Natural killer cell treated with Interleukin-12 subunit alpha and Interleukin-12 subunit beta and Interleukin-15 and Interleukin-18, amount 100 ng/mL, for 72 hours (primary cell): Measurements from ENCODE around the gene RNF145. TPM values are rescaled to one million over a fixed set of nuclear protein-coding genes. Genes with fewer than 3 reads are reported as not detected.
"Not testable (repeated sequence)": the region's sequence is repeated elsewhere in the genome, so short reads cannot be mapped to it uniquely, and the experiment has no call there.

Source experiments
- ATAC-seq, 2 donors: fragments of 150-1000 bp; cut with Tn5 transposase in 1 of 2; sonication (Bioruptor Pico), chemical (Tn5 transposase) in 1 of 2; 2 replicates each; pipeline ENCODE4 v1.10.0; 2021
- DNase-seq: peaks from one replicate; pipeline ENCODE4 v3.0.0; 2022; ENCODE audit warnings: low spot score
- H3K27ac Mint-ChIP-seq, 2 donors: 1 replicate in 1 of 2; 2 replicates in 1 of 2; pipeline ENCODE4 v1.8.0; 2022; ENCODE audit warnings: mixed read lengths in 2 of 2, mild to moderate bottlenecking in 1 of 2, moderate library complexity in 1 of 2
- H3K27me3 Mint-ChIP-seq, 2 donors: 1 replicate in 1 of 2; 2 replicates in 1 of 2; pipeline ENCODE4 v1.8.0; 2022; ENCODE audit warnings: mixed read lengths in 2 of 2
- H3K36me3 Mint-ChIP-seq: one replicate; pipeline ENCODE4 v1.8.0; 2022; ENCODE audit warnings: mixed read lengths
- H3K4me1 Mint-ChIP-seq, 2 donors: 1 replicate in 1 of 2; 2 replicates in 1 of 2; pipeline ENCODE4 v1.8.0; 2022; ENCODE audit warnings: low read depth in 2 of 2, mixed read lengths in 2 of 2, mild to moderate bottlenecking in 1 of 2
- H3K4me3 Mint-ChIP-seq: one replicate; pipeline ENCODE4 v1.8.0; 2022; ENCODE audit warnings: mixed read lengths
- H3K9me3 Mint-ChIP-seq: 2 replicates; pipeline ENCODE4 v1.8.0; 2022; ENCODE audit warnings: mixed read lengths
- total RNA-seq, 2 donors: library from RNA; stranded (reverse); gene quantifications; one replicate each; pipeline ENCODE4 v1.2.3, GENCODE V29; 2022

RNF145 gene
- total RNA-seq, 2 donors from 2014 or later, result 92.3 to 113 TPM

- H3K36me3 Mint-ChIP-seq, result peaks cover 5% of the 10 kb centered on the region
- H3K4me3 Mint-ChIP-seq, result no peak overlapping the region
- peaks cover 3% of the 10 kb centered on the region for H3K9me3 Mint-ChIP-seq
- peaks cover 26 to 36% of the 10 kb centered on the region in 2 donors for H3K27me3 Mint-ChIP-seq
- H3K4me1 Mint-ChIP-seq, result peaks cover 0 to 2% of the 10 kb centered on the region in 2 donors
- H3K27ac Mint-ChIP-seq, result no peak overlapping the region
- DNase-seq (no peak), ATAC-seq (no peak)
Observed at GRCh38 chr5:159128070-159128541, 81.2 kb downstream of the RNF145 start.

GRCh38 chr5:159123700-159124099 is 85.7 kb downstream of the RNF145 start:
- no peak for DNase-seq
- Mint-ChIP-seq H3K4me1 (peaks cover 10 to 11% of the 10 kb centered on the region in 2 donors), H3K36me3 (peaks cover 5% of the 10 kb centered on the region), H3K4me3 (no peak overlapping the region), H3K27me3 (peaks cover 22 to 30% of the 10 kb centered on the region in 2 donors), H3K9me3 (peaks cover 3% of the 10 kb centered on the region), H3K27ac (no peak overlapping the region)
- peak in 1 of 2 donors; percentile 77 for ATAC-seq

GRCh38 chr5:159123189-159123588 is 86.2 kb downstream of the RNF145 start:
- Mint-ChIP-seq H3K9me3 (peaks cover 6% of the 10 kb centered on the region), H3K36me3 (peaks cover 5% of the 10 kb centered on the region), H3K27me3 (peaks cover 24 to 30% of the 10 kb centered on the region in 2 donors), H3K27ac (no peak overlapping the region), H3K4me1 (peaks cover 10 to 14% of the 10 kb centered on the region in 2 donors), H3K4me3 (no peak overlapping the region)
- DNase-seq (no peak), ATAC-seq (no peak)

GRCh38 chr5:159121061-159121460 is 88.3 kb downstream of the RNF145 start:
- H3K4me3 Mint-ChIP-seq, result no peak overlapping the region
- H3K27ac Mint-ChIP-seq, result peak overlapping the region in 1 of 2 donors; percentile 2
- DNase-seq (no peak), ATAC-seq (no peak)
- peaks cover 17 to 18% of the 10 kb centered on the region in 2 donors for H3K27me3 Mint-ChIP-seq
- peaks cover 10 to 14% of the 10 kb centered on the region in 2 donors for H3K4me1 Mint-ChIP-seq
- H3K9me3 Mint-ChIP-seq, result peaks cover 6% of the 10 kb centered on the region
- peaks cover 5% of the 10 kb centered on the region for H3K36me3 Mint-ChIP-seq

- peak overlapping the region; percentile 24 for H3K4me3 Mint-ChIP-seq
- DNase-seq (no peak), ATAC-seq (peak; percentile 52 to 70)
- peaks cover 10 to 14% of the 10 kb centered on the region in 2 donors for H3K4me1 Mint-ChIP-seq
- peak overlapping the region; percentile 1 to 2 for H3K27ac Mint-ChIP-seq
- H3K36me3 Mint-ChIP-seq, result peaks cover under 1% of the 10 kb centered on the region
- H3K27me3 Mint-ChIP-seq, result peaks cover 14 to 18% of the 10 kb centered on the region in 2 donors
- peaks cover 4% of the 10 kb centered on the region for H3K9me3 Mint-ChIP-seq
Observed at GRCh38 chr5:159120446-159120845, 88.9 kb downstream of the RNF145 start.

DNA sequence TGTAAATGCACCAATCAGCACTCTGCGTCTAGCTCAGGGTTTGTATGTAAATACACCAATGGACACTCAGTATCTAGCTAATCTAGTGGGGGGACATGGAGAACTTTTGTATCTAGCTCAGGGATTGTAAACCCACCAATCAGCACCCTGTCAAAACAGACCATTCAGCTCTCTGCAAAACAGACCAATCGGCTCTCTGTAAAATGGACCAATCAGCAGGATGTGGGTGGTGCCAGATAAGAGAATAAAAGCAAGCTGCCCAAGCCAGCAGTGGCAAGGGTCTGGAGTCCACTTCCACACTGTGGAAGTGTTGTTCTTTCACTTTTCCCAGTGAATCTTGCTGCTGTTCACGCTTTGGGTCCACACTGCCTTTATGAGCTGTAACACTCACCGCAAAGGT is 89.5 kb downstream of the RNF145 start:
- H3K27me3 Mint-ChIP-seq, result peaks cover 14 to 20% of the 10 kb centered on the region in 2 donors
- peaks cover 10 to 14% of the 10 kb centered on the region in 2 donors for H3K4me1 Mint-ChIP-seq
- peak overlapping the region; percentile 1 to 2 for H3K27ac Mint-ChIP-seq
- not testable (repeated sequence) for DNase-seq, H3K36me3 Mint-ChIP-seq, H3K9me3 Mint-ChIP-seq, ATAC-seq
- H3K4me3 Mint-ChIP-seq, result peak overlapping the region; percentile 24

DNA sequence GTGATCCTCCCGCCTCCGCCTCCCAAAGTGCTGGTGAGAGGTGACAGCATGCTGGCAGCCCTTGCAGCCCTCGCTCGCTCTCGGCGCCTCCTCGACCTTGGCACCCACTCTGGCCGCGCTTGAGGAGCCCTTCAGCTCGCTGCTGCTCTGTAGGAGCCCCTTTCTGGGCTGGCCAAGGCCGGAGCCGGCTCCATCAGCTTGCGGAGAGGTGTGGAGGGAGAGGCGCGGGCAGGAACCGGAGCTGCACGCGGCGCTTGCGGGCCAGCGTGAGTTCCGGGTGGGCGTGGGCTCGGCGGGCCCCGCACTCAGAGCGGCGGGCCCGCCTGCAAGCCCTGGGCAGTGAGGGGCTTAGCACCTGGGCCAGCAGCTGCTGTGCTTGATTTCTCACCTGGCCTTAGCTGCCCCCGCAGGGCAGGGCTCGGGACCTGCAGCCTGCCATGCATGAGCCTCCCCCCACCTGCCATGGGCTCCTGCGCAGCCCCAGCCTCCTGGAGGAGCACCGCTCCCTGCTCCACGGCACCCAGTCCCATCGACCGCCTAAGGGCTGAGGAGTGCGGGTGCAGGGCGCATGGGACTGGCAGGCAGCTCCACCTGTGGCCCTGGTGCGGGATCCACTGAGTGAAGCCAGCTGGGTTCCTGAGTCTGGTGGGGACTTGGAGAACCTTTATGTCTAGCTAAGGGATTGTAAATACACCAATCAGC is 90.2 kb downstream of the RNF145 start:
- DNase-seq, H3K27ac Mint-ChIP-seq, H3K4me3 Mint-ChIP-seq, H3K36me3 Mint-ChIP-seq, H3K9me3 Mint-ChIP-seq, ATAC-seq: not testable (repeated sequence)
- Mint-ChIP-seq H3K4me1 (peaks cover 10 to 13% of the 10 kb centered on the region in 2 donors), H3K27me3 (peaks cover 11 to 19% of the 10 kb centered on the region in 2 donors)

GRCh38 chr5:159113405-159113804 is 95.9 kb downstream of the RNF145 start:
- Mint-ChIP-seq H3K27ac (no peak overlapping the region), H3K4me3 (no peak overlapping the region), H3K9me3 (peaks cover 2% of the 10 kb centered on the region), H3K4me1 (peaks cover 0 to 2% of the 10 kb centered on the region in 2 donors), H3K36me3 (no peaks in the 10 kb centered on the region), H3K27me3 (peaks cover 33 to 36% of the 10 kb centered on the region in 2 donors)
- DNase-seq (no peak), ATAC-seq (no peak)

- Mint-ChIP-seq H3K36me3 (no peaks in the 10 kb centered on the region), H3K4me3 (no peak overlapping the region)
Observed at GRCh38 chr5:159112436-159112835, 96.9 kb downstream of the RNF145 start.

More at GRCh38 chr5:159112436-159112835, 96.9 kb downstream of the RNF145 start:
- H3K9me3 Mint-ChIP-seq, result no peaks in the 10 kb centered on the region
- peaks cover 34 to 38% of the 10 kb centered on the region in 2 donors for H3K27me3 Mint-ChIP-seq
- H3K27ac Mint-ChIP-seq, result no peak overlapping the region
- DNase-seq (no peak), ATAC-seq (no peak)
- H3K4me1 Mint-ChIP-seq, result no peaks in the 10 kb centered on the region

Other genes with a start within 250 kb of the RNF145 start
- gene EBF1, start 109.6 kb downstream of the RNF145 start, total RNA-seq, result 1 to 10 TPM in 1 of 2 donors, not detected in 1; 1.9 TPM
- gene UBLCP1, start 53.7 kb upstream of the RNF145 start, total RNA-seq, result 10 to 100 TPM; 20.3 to 31.9 TPM
- 1 to 10 TPM in 1 of 2 donors, under 1 TPM in 1; 0.36 to 3.2 TPM for gene IL12B, start 120.9 kb upstream of the RNF145 start, total RNA-seq